Measurements from ENCODE around the gene CTBP2. TPM values are rescaled to one million over a fixed set of nuclear protein-coding genes. Genes with fewer than 3 reads are reported as not detected.

Gene CTBP2
- polyA plus RNA-seq, 1 donor from 2014 or later: 0.50 TPM

GRCh38 chr10:125002423-125003145 is 157.8 kb downstream of the CTBP2 start:
- no peak overlapping the region for H3K27ac Mint-ChIP-seq

GRCh38 chr10:125002047-125002422 is 158.3 kb downstream of the CTBP2 start:
- H3K4me1 Mint-ChIP-seq: peaks cover 0 to 1% (median 0%) of the 10 kb centered on the region in 3 donors
- no peak overlapping the region for H3K27ac Mint-ChIP-seq
- H3K4me3 Mint-ChIP-seq: no peak overlapping the region
- peaks cover 3% of the 10 kb centered on the region for H3K27me3 Mint-ChIP-seq
- H3K9me3 Mint-ChIP-seq: no peaks in the 10 kb centered on the region
- H3K36me3 Mint-ChIP-seq: no peaks in the 10 kb centered on the region

More at GRCh38 chr10:125002423-125003145, 157.8 kb downstream of the CTBP2 start:
- H3K4me1 Mint-ChIP-seq: no peaks in the 10 kb centered on the region
- H3K27me3 Mint-ChIP-seq: peaks cover 3% of the 10 kb centered on the region
- no peaks in the 10 kb centered on the region for H3K9me3 Mint-ChIP-seq
- H3K4me3 Mint-ChIP-seq: no peak overlapping the region
- no peaks in the 10 kb centered on the region for H3K36me3 Mint-ChIP-seq

- Mint-ChIP-seq H3K9me3 (no peaks in the 10 kb centered on the region), H3K27ac (no peak overlapping the region), H3K27me3 (peaks cover 3% of the 10 kb centered on the region), H3K4me1 (peaks cover 0 to 1% (median 0%) of the 10 kb centered on the region in 3 donors), H3K4me3 (no peak overlapping the region), H3K36me3 (no peaks in the 10 kb centered on the region)
These were observed 158.9 kb downstream of the CTBP2 start for GRCh38 chr10:125001313-125002046.

GRCh38 chr10:125000366-125001312 is 159.7 kb downstream of the CTBP2 start:
- H3K4me1 Mint-ChIP-seq: peaks cover 0 to 1% (median 0%) of the 10 kb centered on the region in 3 donors
- no peaks in the 10 kb centered on the region for H3K9me3 Mint-ChIP-seq
- H3K27ac Mint-ChIP-seq: no peak overlapping the region
- H3K36me3 Mint-ChIP-seq: no peaks in the 10 kb centered on the region
- peaks cover 3% of the 10 kb centered on the region for H3K27me3 Mint-ChIP-seq
- H3K4me3 Mint-ChIP-seq: no peak overlapping the region

- Mint-ChIP-seq H3K4me1 (peaks cover 0 to 1% (median 0%) of the 10 kb centered on the region in 3 donors), H3K27me3 (no peaks in the 10 kb centered on the region), H3K27ac (no peak overlapping the region), H3K9me3 (no peaks in the 10 kb centered on the region), H3K4me3 (no peak overlapping the region), H3K36me3 (no peaks in the 10 kb centered on the region)
These were observed 160.7 kb downstream of the CTBP2 start for GRCh38 chr10:124999433-125000365.

GRCh38 chr10:124998624-124999291 is 161.6 kb downstream of the CTBP2 start:
- Mint-ChIP-seq H3K4me3 (no peak overlapping the region), H3K27ac (no peak overlapping the region), H3K9me3 (no peaks in the 10 kb centered on the region), H3K36me3 (no peaks in the 10 kb centered on the region), H3K4me1 (peaks cover 0 to 1% (median 0%) of the 10 kb centered on the region in 3 donors), H3K27me3 (no peaks in the 10 kb centered on the region)

GRCh38 chr10:124997771-124998623 is 162.4 kb downstream of the CTBP2 start:
- Mint-ChIP-seq H3K36me3 (no peaks in the 10 kb centered on the region), H3K4me3 (no peak overlapping the region), H3K9me3 (no peaks in the 10 kb centered on the region), H3K27me3 (no peaks in the 10 kb centered on the region), H3K27ac (peak overlapping the region in 1 of 3 donors; percentile 50), H3K4me1 (peaks cover 0 to 1% (median 0%) of the 10 kb centered on the region in 3 donors)

- Mint-ChIP-seq H3K4me1 (peaks cover 0 to 1% (median 0%) of the 10 kb centered on the region in 3 donors), H3K36me3 (no peaks in the 10 kb centered on the region), H3K9me3 (no peaks in the 10 kb centered on the region), H3K4me3 (no peak overlapping the region), H3K27me3 (no peaks in the 10 kb centered on the region), H3K27ac (peak overlapping the region in 1 of 3 donors; percentile 50)
These were observed 163.1 kb downstream of the CTBP2 start for GRCh38 chr10:124997306-124997705.

GRCh38 chr10:124996854-124997215 is 163.5 kb downstream of the CTBP2 start:
- no peaks in the 10 kb centered on the region for H3K9me3 Mint-ChIP-seq
- H3K27ac Mint-ChIP-seq: no peak overlapping the region
- H3K27me3 Mint-ChIP-seq: no peaks in the 10 kb centered on the region
- peaks cover 0 to 1% (median 0%) of the 10 kb centered on the region in 3 donors for H3K4me1 Mint-ChIP-seq
- no peak overlapping the region for H3K4me3 Mint-ChIP-seq
- no peaks in the 10 kb centered on the region for H3K36me3 Mint-ChIP-seq

GRCh38 chr10:124996127-124996853 is 164.1 kb downstream of the CTBP2 start:
- peaks cover 2% of the 10 kb centered on the region for H3K36me3 Mint-ChIP-seq
- peaks cover 0 to 1% (median 0%) of the 10 kb centered on the region in 3 donors for H3K4me1 Mint-ChIP-seq
- no peak overlapping the region for H3K27ac Mint-ChIP-seq
- H3K4me3 Mint-ChIP-seq: no peak overlapping the region
- no peaks in the 10 kb centered on the region for H3K27me3 Mint-ChIP-seq
- H3K9me3 Mint-ChIP-seq: no peaks in the 10 kb centered on the region

- H3K27me3 Mint-ChIP-seq: no peaks in the 10 kb centered on the region
- H3K9me3 Mint-ChIP-seq: no peaks in the 10 kb centered on the region
- H3K36me3 Mint-ChIP-seq: peaks cover 2% of the 10 kb centered on the region
- peaks cover 0 to 1% (median 0%) of the 10 kb centered on the region in 3 donors for H3K4me1 Mint-ChIP-seq
- no peak overlapping the region for H3K27ac Mint-ChIP-seq
- H3K4me3 Mint-ChIP-seq: peak overlapping the region in 1 of 4 donors; percentile 39
These were observed 164.8 kb downstream of the CTBP2 start for GRCh38 chr10:124995605-124996004.
